Measurements from ENCODE around the gene CRAMP1.

DNA sequence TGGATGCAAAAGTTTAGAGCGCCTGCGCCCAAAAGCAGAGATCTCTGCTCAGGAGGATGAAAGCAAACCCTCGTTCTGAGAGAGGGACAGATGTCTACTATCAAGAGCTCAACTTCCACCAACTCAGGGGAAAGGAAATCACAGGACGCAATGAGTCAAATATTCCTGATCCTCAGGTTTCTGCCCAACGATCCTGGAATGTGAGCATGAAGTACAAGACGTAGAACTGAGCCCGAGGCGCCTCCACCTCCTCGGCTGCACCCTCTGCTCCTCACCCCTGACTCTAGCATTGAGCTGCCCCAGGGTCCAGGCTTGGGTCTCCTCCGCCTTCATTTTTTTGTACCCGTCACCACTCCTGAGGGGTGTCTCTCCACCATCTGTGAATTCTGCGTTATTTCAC lies 15.6 kb upstream of the CRAMP1 start:
- no peak for TF ChIP-seq POLR2AphosphoS5 (IDR thresholded peaks at IDR 0.05)
- TF ChIP-seq, protein P1, sequence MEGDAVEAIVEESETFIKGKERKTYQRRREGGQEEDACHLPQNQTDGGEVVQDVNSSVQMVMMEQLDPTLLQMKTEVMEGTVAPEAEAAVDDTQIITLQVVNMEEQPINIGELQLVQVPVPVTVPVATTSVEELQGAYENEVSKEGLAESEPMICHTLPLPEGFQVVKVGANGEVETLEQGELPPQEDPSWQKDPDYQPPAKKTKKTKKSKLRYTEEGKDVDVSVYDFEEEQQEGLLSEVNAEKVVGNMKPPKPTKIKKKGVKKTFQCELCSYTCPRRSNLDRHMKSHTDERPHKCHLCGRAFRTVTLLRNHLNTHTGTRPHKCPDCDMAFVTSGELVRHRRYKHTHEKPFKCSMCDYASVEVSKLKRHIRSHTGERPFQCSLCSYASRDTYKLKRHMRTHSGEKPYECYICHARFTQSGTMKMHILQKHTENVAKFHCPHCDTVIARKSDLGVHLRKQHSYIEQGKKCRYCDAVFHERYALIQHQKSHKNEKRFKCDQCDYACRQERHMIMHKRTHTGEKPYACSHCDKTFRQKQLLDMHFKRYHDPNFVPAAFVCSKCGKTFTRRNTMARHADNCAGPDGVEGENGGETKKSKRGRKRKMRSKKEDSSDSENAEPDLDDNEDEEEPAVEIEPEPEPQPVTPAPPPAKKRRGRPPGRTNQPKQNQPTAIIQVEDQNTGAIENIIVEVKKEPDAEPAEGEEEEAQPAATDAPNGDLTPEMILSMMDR (IDR thresholded peaks at IDR 0.05) = no peak

Data from prostate gland (tissue), 2 donors.